DOHH2 (cell line): ENCODE results near the gene AFAP1.

ENCODE experiments used
- H3F3A ChIP-seq: fragments of 200-600 bp; sonication (generic), shearing (Covaris generic); 2 replicates; pipeline ENCODE4 v1.6.0; 2016; ENCODE audit warnings: antibody characterized with exemption, mild to moderate bottlenecking; ENCODE audit not compliant: control insufficient read depth, insufficient read depth
- H3K27ac ChIP-seq: fragments of 200-600 bp; sonication (generic); 2 replicates; pipeline ENCODE4 v1.5.1; 2014; ENCODE audit warnings: low read depth, mild to moderate bottlenecking, low read length, moderate library complexity
- H3K27me3 ChIP-seq: fragments of 200-600 bp; sonication (generic); 2 replicates; pipeline ENCODE4 v1.6.1; 2014; ENCODE audit warnings: mild to moderate bottlenecking, low read length, mixed read lengths; ENCODE audit not compliant: control insufficient read depth
- H3K36me3 ChIP-seq: fragments of 200-600 bp; sonication (generic); 2 replicates; pipeline ENCODE4 v1.6.1; 2014; ENCODE audit warnings: mild to moderate bottlenecking, low read length, moderate library complexity, mixed read lengths; ENCODE audit not compliant: control insufficient read depth
- H3K4me1 ChIP-seq: fragments of 200-600 bp; sonication (generic); 2 replicates; pipeline ENCODE4 v1.6.1; 2014; ENCODE audit warnings: mild to moderate bottlenecking, low read length, mixed read lengths; ENCODE audit not compliant: control insufficient read depth
- H3K4me2 ChIP-seq: fragments of 200-600 bp; sonication (generic); 2 replicates; pipeline ENCODE4 v1.6.0; 2014; ENCODE audit warnings: mild to moderate bottlenecking, low read length, moderate library complexity
- H3K4me3 ChIP-seq: fragments of 200-600 bp; sonication (generic); 2 replicates; pipeline ENCODE4 v1.5.1; 2014; ENCODE audit warnings: mild to moderate bottlenecking, low read length, mixed read lengths
- H3K79me2 ChIP-seq: fragments of 200-600 bp; sonication (generic); 2 replicates; pipeline ENCODE4 v1.6.1; 2014; ENCODE audit warnings: mild to moderate bottlenecking, low read length, mixed read lengths; ENCODE audit not compliant: control insufficient read depth
- H3K9me2 ChIP-seq: fragments of 200-600 bp; sonication (generic); replicated peaks from 2 replicates; pipeline ENCODE4 v1.6.1; 2014; ENCODE audit warnings: mild to moderate bottlenecking, low read length, mixed read lengths; ENCODE audit not compliant: control insufficient read depth
- H3K9me3 ChIP-seq: fragments of 200-600 bp; sonication (generic); 2 replicates; pipeline ENCODE4 v1.6.1; 2014; ENCODE audit warnings: antibody characterized with exemption, low read length, mixed read lengths; ENCODE audit not compliant: control insufficient read depth, insufficient read depth
- H4K20me1 ChIP-seq: fragments of 200-600 bp; sonication (generic); 2 replicates; pipeline ENCODE4 v1.6.0; 2014; ENCODE audit warnings: low read depth, mild to moderate bottlenecking, antibody characterized with exemption, low read length, moderate library complexity; ENCODE audit not compliant: control insufficient read depth, insufficient read depth
- EZH2phosphoT487 ChIP-seq: fragments of 200-600 bp; sonication (generic); IDR thresholded peaks from 2 replicates; pipeline ENCODE4 v1.6.1; 2017; ENCODE audit warnings: borderline replicate concordance, mild to moderate bottlenecking, antibody characterized with exemption, low read length, moderate library complexity, mixed read lengths
- TF ChIP-seq, protein P1 (sequence below): fragments of 200-600 bp; sonication (generic); IDR thresholded peaks from one replicate; pipeline ENCODE4 v1.5.1; 2014; ENCODE audit warnings: antibody characterized with exemption, mild to moderate bottlenecking, low read depth, low read length; ENCODE audit not compliant: poor library complexity, severe bottlenecking

Gene AFAP1

DNA sequence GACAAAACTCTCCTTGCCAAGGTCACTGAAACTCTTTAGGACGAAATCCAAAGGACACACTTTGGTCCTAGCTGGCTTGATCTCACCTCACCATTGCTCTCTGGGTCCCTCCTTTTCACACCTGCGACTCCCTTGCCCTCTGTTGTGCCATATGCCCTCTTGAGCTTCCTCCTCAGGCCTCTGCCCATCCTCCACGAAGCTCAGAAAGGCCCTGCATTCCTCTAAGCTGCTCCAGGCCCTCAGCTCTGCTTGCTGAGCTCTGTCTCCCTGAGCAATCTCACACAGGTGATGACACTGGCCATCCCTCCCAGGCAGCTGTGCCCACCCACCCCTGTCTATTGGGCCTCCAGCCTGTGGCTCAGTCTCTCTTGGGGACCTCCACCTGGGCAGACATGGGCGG lies 10.1 kb upstream of the AFAP1 start:
- Histone ChIP-seq H3K4me3 (no peak overlapping the region), H3K27ac (no peak overlapping the region), H3K4me2 (no peak overlapping the region), H3K27me3 (no peaks in the 10 kb centered on the region), H3K4me1 (no peaks in the 10 kb centered on the region), H3K9me2 (no peaks in the 10 kb centered on the region), H3F3A (no peaks in the 10 kb centered on the region), H4K20me1 (no peaks in the 10 kb centered on the region), H3K36me3 (no peaks in the 10 kb centered on the region), H3K9me3 (no peaks in the 10 kb centered on the region), H3K79me2 (no peaks in the 10 kb centered on the region)
- TF ChIP-seq, protein P1, sequence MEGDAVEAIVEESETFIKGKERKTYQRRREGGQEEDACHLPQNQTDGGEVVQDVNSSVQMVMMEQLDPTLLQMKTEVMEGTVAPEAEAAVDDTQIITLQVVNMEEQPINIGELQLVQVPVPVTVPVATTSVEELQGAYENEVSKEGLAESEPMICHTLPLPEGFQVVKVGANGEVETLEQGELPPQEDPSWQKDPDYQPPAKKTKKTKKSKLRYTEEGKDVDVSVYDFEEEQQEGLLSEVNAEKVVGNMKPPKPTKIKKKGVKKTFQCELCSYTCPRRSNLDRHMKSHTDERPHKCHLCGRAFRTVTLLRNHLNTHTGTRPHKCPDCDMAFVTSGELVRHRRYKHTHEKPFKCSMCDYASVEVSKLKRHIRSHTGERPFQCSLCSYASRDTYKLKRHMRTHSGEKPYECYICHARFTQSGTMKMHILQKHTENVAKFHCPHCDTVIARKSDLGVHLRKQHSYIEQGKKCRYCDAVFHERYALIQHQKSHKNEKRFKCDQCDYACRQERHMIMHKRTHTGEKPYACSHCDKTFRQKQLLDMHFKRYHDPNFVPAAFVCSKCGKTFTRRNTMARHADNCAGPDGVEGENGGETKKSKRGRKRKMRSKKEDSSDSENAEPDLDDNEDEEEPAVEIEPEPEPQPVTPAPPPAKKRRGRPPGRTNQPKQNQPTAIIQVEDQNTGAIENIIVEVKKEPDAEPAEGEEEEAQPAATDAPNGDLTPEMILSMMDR, result no peak
- TF ChIP-seq EZH2phosphoT487, result no peak

DNA sequence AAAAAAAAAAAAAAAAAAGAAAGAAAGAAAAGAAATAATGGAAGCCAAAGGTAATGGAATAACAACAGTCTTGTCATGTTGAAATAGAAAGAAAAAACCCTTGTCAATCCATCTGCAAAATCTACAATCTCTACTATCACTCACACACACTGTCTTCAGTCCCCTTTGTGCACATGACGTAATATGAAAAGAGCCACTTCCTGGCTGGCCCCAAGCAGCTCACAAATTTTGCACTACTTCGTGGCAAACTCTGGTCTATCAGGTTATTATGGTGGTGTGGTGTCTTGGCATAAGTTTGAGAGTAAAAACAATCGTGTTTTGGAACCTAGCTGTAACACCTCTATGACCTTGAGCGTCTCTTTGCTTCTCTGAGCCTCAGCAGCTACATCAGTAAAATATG lies 8.3 kb upstream of the AFAP1 start:
- Histone ChIP-seq H3K4me1 (no peaks in the 10 kb centered on the region), H3K9me3 (no peaks in the 10 kb centered on the region), H3K9me2 (no peaks in the 10 kb centered on the region), H3K79me2 (no peaks in the 10 kb centered on the region), H3K4me3 (no peak overlapping the region), H3K27me3 (no peaks in the 10 kb centered on the region), H3K27ac (no peak overlapping the region), H3F3A (no peaks in the 10 kb centered on the region), H4K20me1 (no peaks in the 10 kb centered on the region), H3K36me3 (no peaks in the 10 kb centered on the region), H3K4me2 (no peak overlapping the region)
- TF ChIP-seq, protein P1, result no peak
- TF ChIP-seq EZH2phosphoT487, result no peak

DNA sequence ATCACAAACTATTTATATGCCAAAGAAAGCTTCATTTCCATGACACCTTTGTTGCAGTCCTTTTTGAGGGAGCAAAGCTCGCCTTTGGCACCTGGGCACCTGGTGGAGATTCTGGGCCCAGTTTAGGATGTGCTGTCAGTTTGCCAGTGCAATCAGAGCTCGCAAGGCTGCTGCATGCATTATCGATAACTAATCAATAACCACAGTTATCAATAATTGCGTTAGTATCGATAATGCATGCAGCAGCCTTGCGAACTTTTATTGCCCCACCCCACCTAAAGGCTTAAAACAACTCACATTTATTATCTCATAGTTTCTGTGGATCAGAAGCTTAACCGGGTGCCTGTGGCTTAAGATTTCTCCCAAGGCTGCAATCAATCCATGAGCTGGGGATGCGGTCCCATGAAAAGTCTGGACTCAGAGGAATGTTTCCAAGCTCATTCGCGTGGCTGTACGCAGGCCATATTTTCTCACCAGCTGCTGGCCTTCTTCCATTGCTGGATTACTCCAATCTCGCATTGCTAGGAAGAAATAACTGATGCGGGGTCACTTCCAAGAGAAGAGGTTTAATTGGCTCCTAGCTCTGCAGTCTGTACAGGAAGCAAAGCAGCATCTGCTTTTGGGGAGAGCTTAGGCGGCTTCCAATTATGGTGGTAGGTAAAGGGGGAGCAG lies 6.2 kb upstream of the AFAP1 start:
- Histone ChIP-seq H4K20me1 (no peaks in the 10 kb centered on the region), H3K4me2 (no peak overlapping the region), H3K27me3 (no peaks in the 10 kb centered on the region), H3K79me2 (no peaks in the 10 kb centered on the region), H3K4me1 (no peaks in the 10 kb centered on the region), H3F3A (no peaks in the 10 kb centered on the region), H3K36me3 (no peaks in the 10 kb centered on the region), H3K9me2 (no peaks in the 10 kb centered on the region), H3K9me3 (no peaks in the 10 kb centered on the region), H3K27ac (no peak overlapping the region), H3K4me3 (no peak overlapping the region)
- TF ChIP-seq, protein P1, result no peak
- no peak for TF ChIP-seq EZH2phosphoT487
